ENCODE data around the gene GDI2.
"Not testable (repeated sequence)": the region's sequence is repeated elsewhere in the genome, so short reads cannot be mapped to it uniquely, and the experiment has no call there.

Gene GDI2

DNA sequence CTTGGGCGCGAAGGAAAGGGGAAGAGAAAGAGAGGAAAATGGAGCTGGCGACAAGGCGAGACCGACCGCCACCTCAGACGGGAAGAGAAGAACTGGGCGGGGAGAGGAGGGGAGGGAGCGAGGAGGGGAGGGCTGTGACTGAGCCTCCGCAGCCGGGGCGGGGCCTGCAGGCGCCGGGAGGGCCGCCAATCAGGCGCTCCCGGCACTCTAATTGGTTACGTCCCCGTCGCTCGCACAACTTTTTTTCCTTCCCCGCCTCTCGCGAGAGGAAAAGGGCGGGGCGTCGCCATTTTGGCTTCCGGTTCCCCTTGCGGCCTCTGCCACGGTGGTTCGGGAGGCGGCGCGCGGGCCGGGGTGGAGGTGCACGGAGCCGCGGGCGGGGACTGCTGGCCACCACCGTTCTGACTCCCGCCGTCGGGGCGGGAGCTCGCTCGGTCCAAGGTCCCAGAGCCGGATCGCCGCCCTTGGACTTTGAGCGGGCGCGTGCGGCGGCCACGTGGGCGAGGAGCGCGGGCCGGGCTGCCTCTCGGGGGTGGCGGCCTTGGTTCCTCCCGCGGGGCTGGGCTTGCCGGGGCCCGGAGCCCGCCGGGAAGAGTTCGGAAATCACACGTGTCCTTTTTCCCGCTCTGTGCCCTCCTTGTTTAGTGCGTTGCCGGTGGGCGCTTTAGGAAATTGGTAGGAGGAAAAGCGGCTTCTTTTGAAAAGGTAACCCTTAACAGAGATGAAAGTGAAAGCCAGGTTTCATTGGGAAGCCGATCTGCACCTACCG, at the start of gene GDI2:
GDI2 (minus strand) TSS at position 94 of the 769 bp plus-strand sequence. CDS start 176 bp downstream, outside the sequence.
- in situ Hi-C loops (cut with MboI; ENCODE audit: low sequenced_read_pairs): no loop called here

DNA sequence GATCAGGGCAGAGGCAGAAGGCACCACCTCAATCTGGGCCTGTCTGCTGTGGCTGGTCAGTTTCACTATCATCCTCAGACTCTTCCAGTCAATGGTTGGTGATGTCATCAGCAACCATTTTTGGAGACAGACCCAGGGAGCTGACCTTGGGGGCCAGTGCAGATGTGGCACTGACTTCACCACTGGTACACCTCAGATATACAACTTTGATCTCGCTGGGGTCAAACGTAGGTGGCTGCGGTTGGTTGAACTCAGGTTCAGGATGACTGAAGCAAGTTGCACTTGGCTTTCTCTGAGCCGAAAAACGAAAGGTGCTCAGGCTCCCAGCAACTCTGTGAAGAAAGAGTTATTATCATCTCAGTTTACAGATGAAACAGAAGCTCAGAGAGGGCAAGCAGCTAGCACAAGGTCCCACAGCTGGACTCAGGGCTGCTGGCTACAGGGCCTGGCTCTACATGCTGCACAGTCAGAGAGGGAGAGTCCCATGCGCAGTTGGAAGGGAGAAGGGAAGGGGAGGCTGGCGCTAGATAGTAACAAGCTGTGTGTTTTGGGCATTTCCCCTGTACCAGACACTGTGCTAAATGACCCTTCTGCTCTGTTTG, 49.2 kb upstream of the GDI2 start:
- in situ Hi-C loops (cut with MboI; ENCODE audit: low sequenced_read_pairs): no loop called here

DNA sequence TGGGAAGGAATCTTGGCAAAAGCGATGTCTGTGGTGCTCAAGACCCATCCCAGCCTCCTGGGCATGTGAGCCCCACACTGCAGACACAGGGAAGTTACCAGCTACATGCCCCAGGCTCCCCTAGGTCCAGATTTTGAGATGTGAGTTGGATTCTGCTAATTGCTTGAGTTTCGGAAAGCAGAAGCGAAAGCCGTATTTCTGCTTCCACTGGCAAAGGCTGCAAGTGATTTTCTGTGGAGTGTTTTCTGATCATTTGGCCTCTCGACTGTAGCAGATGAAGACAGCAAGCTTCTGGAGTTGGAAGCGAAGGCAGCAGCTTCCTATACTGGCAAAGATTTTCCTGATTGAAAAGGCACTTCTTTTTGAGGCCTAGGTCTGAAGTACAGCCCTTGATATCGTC, 46.8 kb upstream of the GDI2 start:
- in situ Hi-C loops (cut with MboI; ENCODE audit: low sequenced_read_pairs): no loop called here

DNA sequence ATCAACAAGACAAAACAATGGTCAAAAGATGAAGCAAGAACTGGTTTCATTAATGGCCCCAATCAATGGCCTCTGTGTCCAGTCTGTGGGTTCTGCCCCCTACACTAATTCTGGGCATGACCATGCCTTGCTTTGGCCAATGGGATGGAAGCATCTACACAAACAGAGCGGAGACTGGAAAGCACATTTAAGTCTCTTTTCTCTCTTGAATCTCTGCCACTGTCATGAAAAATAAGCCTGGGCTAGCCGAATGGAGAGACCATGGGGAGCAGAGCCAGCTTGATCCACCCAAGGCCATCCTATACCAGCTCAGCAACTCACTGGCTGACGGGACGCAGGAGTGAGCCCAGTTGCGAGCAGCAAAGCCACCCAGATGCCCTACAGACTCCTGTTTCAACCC, 45.6 kb upstream of the GDI2 start:
- in situ Hi-C loops (cut with MboI; ENCODE audit: low sequenced_read_pairs): no loop called here

DNA sequence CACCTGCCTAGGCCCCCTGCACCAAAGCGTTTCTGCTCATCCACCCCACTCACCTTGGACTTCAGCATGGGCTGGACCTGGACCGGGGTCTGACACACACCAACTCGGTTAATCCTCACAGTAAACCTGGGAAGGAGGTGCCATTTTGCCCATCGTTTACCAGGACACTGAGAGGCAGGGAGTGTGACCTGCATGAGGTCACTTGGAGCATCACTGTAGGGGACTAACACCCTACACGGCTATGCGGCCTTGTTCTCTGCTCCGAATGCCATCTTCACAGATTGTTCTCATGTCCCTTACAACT, 43.4 kb upstream of the GDI2 start:
- in situ Hi-C loops (cut with MboI; ENCODE audit: low sequenced_read_pairs): no loop called here

DNA sequence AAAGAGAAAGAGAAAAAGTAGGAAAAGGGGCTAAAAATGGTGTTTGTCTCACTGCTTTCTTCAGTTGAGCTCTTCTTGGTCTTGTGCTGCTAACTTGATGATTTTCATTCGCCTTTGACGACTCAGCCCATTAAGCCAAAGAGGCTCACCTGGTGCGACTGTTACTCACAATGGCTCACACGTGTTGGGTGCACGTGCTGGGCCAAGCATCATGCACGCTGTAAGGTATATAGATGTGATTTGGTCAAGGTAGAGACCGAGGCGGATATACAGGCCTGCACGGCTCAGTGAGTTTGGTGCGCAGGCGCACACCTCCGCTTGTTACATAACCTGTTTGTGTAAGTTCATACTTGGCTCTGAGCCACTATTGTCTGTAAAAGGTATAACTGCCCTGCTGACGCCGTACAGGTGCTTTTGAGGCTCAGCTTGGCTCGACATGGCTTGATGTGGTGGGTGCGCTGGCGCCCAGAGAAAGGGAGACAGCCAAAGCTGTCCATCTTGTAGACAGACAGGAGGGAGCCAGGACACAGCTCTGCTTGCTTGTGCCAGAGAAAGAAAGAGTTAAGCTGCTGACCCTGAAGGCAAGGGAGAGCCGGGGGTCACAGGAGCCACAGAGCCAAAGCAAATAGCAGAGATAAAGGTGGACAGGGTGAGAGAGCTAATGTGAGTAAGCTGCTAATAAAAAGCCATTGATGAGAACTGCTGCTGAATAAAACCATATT, 42.9 kb upstream of the GDI2 start:
- in situ Hi-C loops (cut with MboI; ENCODE audit: low sequenced_read_pairs): no loop called here

DNA sequence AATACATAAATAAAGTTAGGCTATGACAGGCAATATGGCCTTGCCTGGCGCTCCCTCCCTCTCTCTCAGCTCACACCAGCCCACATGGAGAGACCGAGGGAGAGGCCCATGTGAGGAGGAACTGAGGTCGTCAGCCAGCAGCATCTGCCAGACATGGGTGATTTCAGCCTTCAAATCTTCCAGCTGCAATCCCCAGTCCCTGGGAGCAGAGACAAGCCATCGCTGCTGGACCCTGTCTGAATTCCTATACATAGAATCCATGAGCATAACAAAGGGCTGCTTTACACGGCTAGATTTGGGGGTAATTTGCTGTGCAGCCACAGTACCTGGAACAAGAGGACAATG, 40.9 kb upstream of the GDI2 start:
- in situ Hi-C loops (cut with MboI; ENCODE audit: low sequenced_read_pairs): no loop called here

DNA sequence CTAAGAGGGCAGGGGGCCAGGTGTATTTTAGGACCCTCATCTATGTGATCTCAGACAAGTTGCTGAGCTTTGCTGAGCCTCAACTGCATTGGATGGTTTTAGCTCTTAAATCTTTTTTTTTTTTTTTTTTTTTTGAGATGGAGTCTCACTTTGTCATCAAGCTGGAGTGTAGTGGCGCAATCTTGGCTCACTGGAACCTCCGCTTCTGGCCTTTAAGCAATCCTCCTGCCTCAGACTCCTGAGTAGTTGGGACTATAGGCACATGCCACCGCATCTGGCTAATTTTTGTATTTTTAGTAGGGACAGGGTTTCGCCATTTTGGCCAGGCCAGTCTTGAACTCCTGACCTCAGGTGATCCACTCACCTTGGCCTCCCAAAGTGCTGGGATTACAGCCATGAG, 33.4 kb upstream of the GDI2 start:
- in situ Hi-C loops (cut with MboI; ENCODE audit: low sequenced_read_pairs): not testable (repeated sequence)

DNA sequence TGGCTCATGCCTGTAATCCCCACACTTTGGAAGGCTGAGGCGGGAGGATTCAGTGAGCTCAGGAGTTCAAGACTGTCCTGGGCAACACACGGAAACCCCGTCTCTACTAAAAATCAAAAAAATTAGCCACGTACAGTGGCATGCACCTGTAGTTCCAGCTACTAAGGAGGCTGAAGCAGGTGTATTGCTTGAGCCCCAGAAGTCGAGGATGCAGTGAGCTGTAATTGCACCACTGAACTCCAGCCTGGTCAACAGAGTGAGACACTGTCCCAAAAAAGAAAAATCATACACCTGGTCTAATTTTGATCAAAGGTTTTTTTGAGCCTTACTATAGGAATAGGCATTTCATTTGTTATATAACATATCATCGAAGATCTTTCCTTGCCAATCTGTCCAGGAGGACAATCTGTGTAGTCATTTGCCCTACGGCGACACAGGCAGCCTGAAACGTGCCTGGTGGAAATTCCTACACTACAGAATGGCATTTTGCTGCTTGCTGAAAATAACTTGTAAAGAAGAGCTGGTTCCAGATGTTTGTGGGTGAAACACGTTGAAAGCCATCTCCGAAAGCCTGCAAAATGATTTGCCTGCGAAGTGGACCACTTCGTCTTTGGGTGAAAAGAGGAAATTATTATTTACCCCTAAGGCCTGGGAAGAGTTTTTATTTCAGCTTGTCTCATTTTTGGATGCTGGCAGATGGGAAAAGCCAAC, 31.3 kb upstream of the GDI2 start:
- in situ Hi-C loops (cut with MboI; ENCODE audit: low sequenced_read_pairs): no loop called here

DNA sequence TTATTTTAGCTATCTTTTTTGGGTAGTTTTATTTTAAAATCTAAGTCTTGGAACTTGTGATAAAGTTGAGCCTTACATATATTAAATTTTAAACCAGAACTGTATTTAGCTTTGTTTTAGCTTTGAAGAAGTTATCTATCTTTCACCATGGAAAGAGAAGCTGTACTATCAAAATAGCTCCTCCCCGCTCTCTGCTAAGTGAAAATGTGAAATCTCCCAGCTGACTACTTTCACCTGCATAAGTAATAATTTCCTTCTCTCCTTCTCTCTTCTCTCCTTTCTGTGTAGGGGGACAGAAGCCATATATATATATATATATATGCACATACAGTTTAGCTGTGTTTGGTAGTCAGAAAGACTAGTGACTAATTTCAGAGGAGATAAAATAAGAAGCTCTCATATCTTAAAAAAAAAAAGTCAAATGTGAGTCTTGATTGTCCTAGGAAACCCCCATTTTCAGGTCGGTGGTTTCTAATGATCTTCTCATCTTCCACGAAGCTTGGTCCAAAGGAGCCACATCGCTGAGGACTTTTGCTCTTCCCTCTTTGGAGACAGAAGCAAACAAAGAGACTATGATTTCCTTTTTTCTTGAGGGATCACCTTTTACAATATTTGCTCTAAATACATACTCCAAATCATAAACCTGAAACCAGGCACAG, 30.6 kb upstream of the GDI2 start:
- in situ Hi-C loops (cut with MboI; ENCODE audit: low sequenced_read_pairs): no loop called here

DNA sequence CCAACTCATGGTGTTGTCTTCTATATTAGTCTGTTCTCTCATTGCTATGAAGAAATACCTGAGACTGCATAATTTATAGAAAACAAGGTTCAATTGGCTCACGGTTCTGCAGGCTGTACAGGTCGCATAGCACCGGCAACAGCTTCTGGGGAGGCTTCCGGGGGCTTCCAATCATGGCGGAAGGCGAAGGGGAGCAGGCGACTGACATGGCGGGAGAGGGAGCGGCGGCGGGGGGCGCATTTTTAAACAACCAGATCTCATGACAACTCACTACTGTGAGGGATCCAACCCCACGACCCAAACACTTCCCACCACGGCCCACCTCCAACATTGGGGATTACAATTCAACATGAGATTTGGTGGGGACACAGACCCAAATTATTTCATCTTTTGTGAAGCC, 28.7 kb upstream of the GDI2 start:
- in situ Hi-C loops (cut with MboI; ENCODE audit: low sequenced_read_pairs): no loop called here

DNA sequence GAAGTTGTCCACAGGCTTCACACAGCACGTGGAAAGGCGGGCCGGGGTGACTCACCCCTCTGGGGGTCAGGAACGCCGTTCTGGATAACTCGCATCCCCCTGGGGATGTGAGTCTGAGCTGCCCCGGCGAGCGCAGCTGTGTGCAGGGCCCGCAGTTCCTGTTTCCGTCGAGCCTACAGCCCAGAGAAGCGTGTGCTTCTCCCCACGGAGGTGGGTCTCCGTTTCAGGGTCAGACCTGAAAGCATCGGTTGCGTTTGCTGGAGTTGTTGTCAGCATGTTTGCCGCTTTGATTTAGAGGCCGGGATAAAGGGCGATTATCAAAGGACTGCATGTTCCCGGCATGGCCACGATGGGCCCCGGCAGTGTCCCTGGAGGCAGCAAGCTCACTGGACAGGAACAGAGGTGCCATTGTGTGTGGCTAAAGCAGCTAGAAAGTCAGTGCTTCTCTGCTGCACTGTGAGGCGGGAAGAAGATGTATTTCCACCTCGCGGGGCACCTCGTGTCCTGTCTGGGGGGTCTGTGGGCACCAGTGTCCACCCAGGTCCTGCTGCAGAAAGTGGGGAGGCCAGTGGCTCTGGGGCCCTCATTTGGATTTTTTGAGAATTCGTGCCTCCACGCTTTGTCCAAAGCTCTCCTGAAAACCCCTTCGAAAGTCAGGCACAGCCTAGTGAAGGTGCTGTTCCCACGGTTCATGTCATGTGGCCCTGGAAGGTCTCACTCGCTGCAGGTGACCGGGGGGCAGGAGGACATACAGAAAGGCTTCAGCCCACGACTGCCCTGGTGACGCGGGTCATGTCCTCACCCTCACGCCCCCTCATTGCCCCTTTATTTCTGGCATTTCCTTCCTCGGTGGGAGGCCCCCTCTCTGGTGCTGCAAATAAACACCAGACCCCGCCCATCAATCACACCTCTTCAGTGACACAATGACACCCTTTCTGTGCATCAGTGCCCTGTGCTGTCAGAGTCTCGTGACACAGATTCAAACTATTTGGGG, 27.4 kb upstream of the GDI2 start:
- in situ Hi-C loops (cut with MboI; ENCODE audit: low sequenced_read_pairs): no loop called here

DNA sequence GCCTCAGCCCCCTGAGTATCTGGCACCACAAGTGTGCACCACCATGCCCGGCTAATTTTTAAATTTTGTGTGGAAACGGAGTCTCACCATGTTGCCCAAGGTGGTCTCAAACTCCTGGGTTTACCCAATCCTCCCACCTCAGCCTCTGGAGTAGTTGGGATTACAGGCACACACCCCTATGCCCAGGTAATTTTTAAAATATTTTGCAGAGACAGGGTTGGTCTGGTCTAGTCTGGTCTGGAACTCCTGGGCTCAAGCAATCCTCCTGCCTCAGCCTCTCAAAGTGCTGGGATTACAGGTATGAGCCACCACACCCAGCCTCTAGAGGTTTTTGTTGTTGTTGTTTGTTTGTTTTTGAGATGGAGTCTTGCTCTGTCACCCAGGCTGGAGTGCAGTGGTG, 22.9 kb upstream of the GDI2 start:
- in situ Hi-C loops (cut with MboI; ENCODE audit: low sequenced_read_pairs): not testable (repeated sequence)

DNA sequence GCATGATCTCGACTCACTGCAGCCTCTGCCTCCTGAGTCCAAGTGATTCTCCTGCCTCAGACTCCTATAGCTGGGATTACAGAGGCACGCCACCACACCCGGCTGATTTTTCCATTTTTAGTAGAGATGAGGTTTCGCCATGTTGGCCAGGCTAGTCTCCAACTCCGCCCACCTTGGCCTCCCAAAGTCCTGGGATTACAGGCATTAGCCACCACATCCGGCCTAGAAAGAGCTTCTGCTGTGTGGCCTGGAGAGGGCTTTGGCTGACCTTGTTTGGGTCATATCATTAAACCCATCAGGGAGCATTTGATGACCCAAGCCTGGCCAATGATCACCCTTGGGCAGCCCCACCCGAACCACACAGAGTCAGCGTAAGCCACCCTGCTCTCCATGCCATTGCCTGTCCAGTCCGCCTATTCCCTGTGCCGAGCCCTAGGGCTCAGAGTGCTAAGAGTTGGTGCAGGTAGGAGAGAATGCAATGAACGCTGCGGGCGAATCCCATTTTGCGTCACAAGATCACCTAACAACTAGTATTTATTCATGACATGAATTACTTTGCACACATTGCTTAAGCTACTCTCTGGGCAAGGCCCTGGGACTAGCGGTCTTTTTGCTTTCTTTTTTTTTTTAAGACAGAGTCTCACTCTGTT, 22.3 kb upstream of the GDI2 start:
- in situ Hi-C loops (cut with MboI; ENCODE audit: low sequenced_read_pairs): no loop called here

DNA sequence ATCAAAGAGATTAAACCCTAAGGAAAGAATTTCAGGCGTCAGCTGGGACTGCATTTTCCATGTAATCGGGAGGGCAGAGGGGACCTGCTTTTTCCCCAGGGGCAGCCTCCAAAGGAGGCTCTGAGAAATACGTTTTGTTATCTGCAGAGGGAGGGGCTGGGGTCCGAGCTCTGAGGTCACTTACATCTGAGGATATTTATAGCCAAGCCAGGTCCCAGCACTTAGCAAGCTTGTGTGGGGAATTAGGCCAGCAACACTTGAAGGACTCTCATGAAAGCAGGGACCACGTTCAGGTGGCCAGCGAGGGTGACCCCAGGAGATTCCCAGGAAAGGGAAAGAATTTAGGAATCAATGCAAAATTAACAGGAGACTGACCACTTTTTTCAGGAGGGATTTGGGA, 20.6 kb upstream of the GDI2 start:
- in situ Hi-C loops (cut with MboI; ENCODE audit: low sequenced_read_pairs): no loop called here

DNA sequence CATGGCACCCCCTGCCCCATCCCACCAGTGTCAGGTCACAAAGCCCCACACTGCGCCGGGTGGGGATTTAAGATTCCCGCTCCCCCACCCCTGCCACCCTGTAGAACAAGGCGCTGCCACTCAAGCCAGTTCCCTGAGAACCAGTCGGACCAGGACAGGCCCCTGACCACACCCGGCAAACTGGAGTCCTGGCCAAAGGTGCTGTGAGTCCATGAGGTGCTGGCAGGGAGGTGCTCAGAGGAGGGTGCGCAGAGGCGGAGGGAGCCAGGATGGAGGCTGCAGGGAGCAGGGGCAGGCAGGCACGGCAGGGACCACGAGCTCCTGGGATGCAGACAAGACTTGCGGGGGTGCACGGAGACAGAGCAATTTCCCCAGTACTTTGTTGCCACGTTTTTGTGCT, 19.7 kb upstream of the GDI2 start:
- in situ Hi-C loops (cut with MboI; ENCODE audit: low sequenced_read_pairs): no loop called here

DNA sequence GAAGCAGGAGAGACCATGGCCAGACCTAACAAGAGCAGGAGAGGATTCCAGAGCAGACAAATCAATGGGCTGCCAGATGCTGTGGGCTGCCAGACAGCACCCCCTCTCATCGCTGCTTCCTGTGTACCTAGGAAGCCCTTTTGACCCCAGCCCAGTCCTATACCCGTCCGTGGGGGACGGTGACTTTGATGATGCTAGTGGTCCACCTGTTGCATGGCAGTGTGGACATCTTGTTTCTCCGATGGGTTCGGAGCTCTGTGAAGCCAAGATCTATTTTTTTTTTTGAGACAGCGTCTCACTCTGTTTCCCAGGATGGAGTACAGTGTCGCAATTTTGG, 18.2 kb upstream of the GDI2 start:
- in situ Hi-C loops (cut with MboI; ENCODE audit: low sequenced_read_pairs): no loop called here

DNA sequence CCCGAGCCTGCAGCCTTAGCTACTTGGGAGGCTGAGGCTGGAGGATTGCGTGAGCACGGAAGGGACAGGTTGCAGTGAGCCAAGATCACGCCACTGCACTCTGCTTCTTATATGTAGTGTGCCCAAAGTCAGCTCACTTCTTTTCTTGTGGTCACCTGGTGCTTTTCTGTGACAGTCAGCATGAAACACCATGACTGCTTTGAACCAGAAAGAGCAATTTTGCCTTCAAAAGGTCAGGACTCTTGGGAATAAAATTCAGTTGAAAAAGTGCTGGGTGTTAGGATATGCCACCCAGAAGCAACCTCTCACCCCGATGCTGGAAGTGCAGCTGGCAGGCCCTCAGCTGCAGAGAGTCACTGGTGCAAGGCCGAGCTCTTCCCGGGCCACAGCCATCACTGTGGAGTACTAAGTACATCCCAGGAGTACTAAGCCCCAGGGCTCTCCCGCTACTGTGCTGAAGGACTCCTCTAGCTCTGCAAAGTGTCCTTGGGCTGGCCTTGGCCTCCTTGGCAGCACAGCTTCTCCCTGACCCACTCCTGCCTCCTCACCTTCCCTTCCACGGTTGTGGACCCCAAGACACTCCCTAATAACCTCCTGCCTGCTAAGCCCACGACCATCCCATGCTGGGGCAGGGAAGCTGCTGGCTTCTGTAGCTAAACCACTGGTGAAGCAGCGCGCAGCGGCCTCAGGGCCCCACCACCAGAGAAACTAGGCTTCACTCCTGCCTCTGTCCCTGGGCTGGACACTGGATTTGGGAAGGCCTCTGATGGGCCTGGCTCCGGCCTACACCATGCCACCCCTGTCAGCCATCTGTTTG, 17.6 kb upstream of the GDI2 start:
- in situ Hi-C loops (cut with MboI; ENCODE audit: low sequenced_read_pairs): no loop called here

DNA sequence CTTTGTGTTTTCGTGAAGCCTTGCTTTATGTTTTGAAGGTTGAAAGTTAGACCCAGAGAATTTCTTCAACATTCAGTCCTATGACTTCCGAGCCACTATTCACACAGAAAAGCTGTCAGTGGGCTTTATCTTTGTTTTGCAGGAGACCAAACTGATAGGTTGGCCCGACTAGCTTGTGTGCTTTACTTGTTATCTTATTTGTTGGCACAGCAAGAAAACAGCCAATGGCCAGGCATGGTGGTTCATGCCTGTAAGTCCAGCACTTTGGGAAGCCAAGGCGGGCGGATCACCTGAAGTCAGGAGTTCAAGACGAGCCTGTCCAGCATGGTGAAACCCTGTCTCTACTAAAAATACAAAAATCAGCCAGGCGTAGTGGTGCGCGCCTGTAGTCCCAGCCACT, 16.0 kb upstream of the GDI2 start:
- in situ Hi-C loops (cut with MboI; ENCODE audit: low sequenced_read_pairs): no loop called here

All from hTERT RPE-1 (cell line).